SK-N-SH (cell line): ENCODE measurements around the gene HOXB6. TPM values are rescaled to one million over a fixed set of nuclear protein-coding genes. Genes with fewer than 3 reads are reported as not detected.

ENCODE experiments used
- CTCF ChIA-PET: fragments of 300-600, 350-600 bp; formaldehyde crosslinking; extraction: SDS; loops from one replicate; lab custom pipeline; 2021; lab: Yijun Ruan, JAX
- POLR2A ChIA-PET: fragments of 350-600 bp; sonication (Branson Sonifier 250); formaldehyde crosslinking; extraction: SDS; loops from one replicate; lab custom pipeline; 2020; ENCODE audit warnings: antibody characterized with exemption, inconsistent platforms; lab: Yijun Ruan, JAX
- DNase-seq: peaks from one replicate; pipeline ENCODE4 v3.0.0; 2012
- H2AFZ ChIP-seq: fragments of 200-600 bp; sonication (generic); 2 replicates; pipeline ENCODE4 v1.8.1; 2016; ENCODE audit warnings: antibody characterized with exemption, mild to moderate bottlenecking, low read depth
- H3F3A ChIP-seq: fragments of 200-600 bp; sonication (generic); replicated peaks from 2 replicates; pipeline ENCODE3; 2016; ENCODE audit warnings: antibody characterized with exemption, mild to moderate bottlenecking; ENCODE audit not compliant: insufficient read depth
- H3K27ac ChIP-seq, 2 experiments: fragments of 200-500 bp in 1 of 2; fragments of 200-600 bp in 1 of 2; sonication (Bioruptor generic) in 1 of 2; sonication (generic), shearing (Covaris generic) in 1 of 2; 2 replicates each; pipeline versions ENCODE4 v1.5.1 to v1.6.1; 2014 to 2016; ENCODE audit warnings: low read depth in 2 of 2, inconsistent platforms in 1 of 2, low read length in 1 of 2, mild to moderate bottlenecking in 1 of 2, mixed read lengths in 1 of 2
- H3K27me3 ChIP-seq: fragments of 200-600 bp; sonication (generic), shearing (Covaris generic); 2 replicates; pipeline ENCODE4 v1.6.1; 2016; ENCODE audit warnings: mixed run types; ENCODE audit not compliant: insufficient read depth
- H3K36me3 ChIP-seq, 2 experiments: fragments of 200-500 bp in 1 of 2; fragments of 200-600 bp in 1 of 2; sonication (Bioruptor generic) in 1 of 2; sonication (generic) in 1 of 2; replicated peaks in 1 of 2; 2 replicates each; pipeline versions ENCODE3 to v1.5.1; 2014 to 2016; ENCODE audit warnings: low read length in 1 of 2, mild to moderate bottlenecking in 1 of 2; ENCODE audit not compliant: insufficient read depth in 2 of 2, control insufficient read depth in 1 of 2
- H3K4me1 ChIP-seq, 2 experiments: fragments of 200-500 bp in 1 of 2; fragments of 200-600 bp in 1 of 2; sonication (Bioruptor generic) in 1 of 2; sonication (generic), shearing (Covaris generic) in 1 of 2; 2 replicates each; pipeline versions ENCODE4 v1.5.1 to v1.6.1; 2014 to 2016; ENCODE audit warnings: low read depth in 1 of 2, low read length in 1 of 2, mixed run types in 1 of 2; ENCODE audit not compliant: insufficient read depth in 2 of 2, control insufficient read depth in 1 of 2
- H3K4me2 ChIP-seq: fragments of 200-600 bp; sonication (generic), shearing (Covaris generic); 2 replicates; pipeline ENCODE4 v1.6.1; 2017; ENCODE audit warnings: mixed run types
- H3K4me3 ChIP-seq, 2 experiments: fragments of 200-500 bp in 1 of 2; fragments of 200-600 bp in 1 of 2; sonication (Bioruptor generic) in 1 of 2; sonication (generic), shearing (Covaris generic) in 1 of 2; 2 replicates each; pipeline versions ENCODE4 v1.5.1 to v1.8.1; 2014 to 2016; ENCODE audit warnings: low read depth in 2 of 2, inconsistent platforms in 1 of 2, low read length in 1 of 2, mild to moderate bottlenecking in 1 of 2, mixed read lengths in 1 of 2, moderate library complexity in 1 of 2
- H3K79me2 ChIP-seq: fragments of 200-600 bp; sonication (generic); 2 replicates; pipeline ENCODE4 v1.8.1; 2017; ENCODE audit warnings: mild to moderate bottlenecking; ENCODE audit not compliant: insufficient read depth
- H3K9ac ChIP-seq: fragments of 200-600 bp; sonication (generic); 2 replicates; pipeline ENCODE4 v1.6.1; 2017; ENCODE audit warnings: mixed run types
- H3K9me2 ChIP-seq: fragments of 200-600 bp; sonication (generic); 2 replicates; pipeline ENCODE4 v1.6.1; 2017; ENCODE audit warnings: mixed run types
- H3K9me3 ChIP-seq: fragments of 200-600 bp; sonication (generic); 2 replicates; pipeline ENCODE4 v1.6.1; 2017; ENCODE audit warnings: mixed run types, mild to moderate bottlenecking, moderate library complexity
- H4K20me1 ChIP-seq: fragments of 200-600 bp; sonication (generic); 2 replicates; pipeline ENCODE4 v1.6.1; 2017; ENCODE audit warnings: mild to moderate bottlenecking, mixed run types; ENCODE audit not compliant: insufficient read depth
- ELF1 ChIP-seq: IDR thresholded peaks from 2 replicates; pipeline ENCODE4 v1.4.0; 2012
- GABPA ChIP-seq: IDR thresholded peaks from 2 replicates; pipeline ENCODE4 v1.4.0; 2012; ENCODE audit warnings: low read depth, mild to moderate bottlenecking
- GATA2 ChIP-seq: sonication (generic); formaldehyde crosslinking; IDR thresholded peaks from 2 replicates; pipeline ENCODE4 v1.5.0; 2020; ENCODE audit warnings: mild to moderate bottlenecking, missing genetic modification reagents
- JUND ChIP-seq: IDR thresholded peaks from 2 replicates; pipeline ENCODE4 v1.4.0; 2012
- MAX ChIP-seq: IDR thresholded peaks from 2 replicates; pipeline ENCODE4 v1.4.0; 2012; ENCODE audit warnings: low read depth
- NRF1 ChIP-seq: IDR thresholded peaks from 2 replicates; pipeline ENCODE4 v1.6.1; 2012; ENCODE audit warnings: low read depth, mild to moderate bottlenecking, low read length
- RCOR1 ChIP-seq: fragments of 150-350 bp; IDR thresholded peaks from 2 replicates; pipeline ENCODE4 v1.6.1; 2017; ENCODE audit warnings: antibody characterized with exemption, low read length
- REST ChIP-seq: IDR thresholded peaks from 2 replicates; pipeline ENCODE4 v1.6.1; 2012; ENCODE audit warnings: mild to moderate bottlenecking, low read depth, low read length, moderate library complexity
- RXRA ChIP-seq: IDR thresholded peaks from 2 replicates; pipeline ENCODE4 v1.4.0; 2012; ENCODE audit warnings: low read depth, mild to moderate bottlenecking, borderline replicate concordance
- SMC3 ChIP-seq: IDR thresholded peaks from 2 replicates; pipeline ENCODE4 v1.6.1; 2012; ENCODE audit warnings: low read depth, low read length, improper control_type of control experiment
- TAF1 ChIP-seq: IDR thresholded peaks from 2 replicates; pipeline ENCODE4 v1.6.1; 2012; ENCODE audit warnings: low read depth, mild to moderate bottlenecking, low read length, moderate library complexity, borderline replicate concordance
- TEAD4 ChIP-seq: IDR thresholded peaks from 2 replicates; pipeline ENCODE4 v1.4.0; 2012; ENCODE audit warnings: mild to moderate bottlenecking, borderline replicate concordance; ENCODE audit not compliant: insufficient read depth
- YY1 ChIP-seq: IDR thresholded peaks from 2 replicates; pipeline ENCODE4 v1.4.0; 2012; ENCODE audit warnings: low read depth, mild to moderate bottlenecking
- WGBS: methylation state at CpG from one replicate; pipeline ENCODE4 v1.1.6; 2017; ENCODE audit warnings: low lambda C conversion rate; 5-methylcytosine and 5-hydroxymethylcytosine counted together
- polyA plus RNA-seq, 3 experiments: library from polyadenylated mRNA; depleted of rRNA; stranded (reverse); fragments of >200 nt; gene quantifications; 2 replicates each; pipeline ENCODE4 v1.2.3, GENCODE V29; 2012
- TF ChIP-seq, protein P1 (sequence below): fragments of 200-600 bp; sonication (generic); IDR thresholded peaks from 2 replicates; pipeline ENCODE4 v1.6.1; 2017; ENCODE audit warnings: antibody characterized with exemption, mild to moderate bottlenecking, moderate library complexity
- TF ChIP-seq, protein P2 (sequence below): fragments of 150-350 bp; IDR thresholded peaks from 2 replicates; pipeline ENCODE4 v1.6.1; 2016; ENCODE audit warnings: mild to moderate bottlenecking, low read depth, low read length

Gene HOXB6
- polyA plus RNA-seq, 1 of the 3 experiments (the other 2 are of a cell fraction), result not detected

- 22% methylated on average over 23 of the region's 23 CpGs for WGBS
- peaks cover 98% of the 10 kb centered on the region for H3K27me3 ChIP-seq
These were observed 14.8 kb downstream of the HOXB6 start, which contains the start of gene HOXB3 for GRCh38 chr17:48589831-48590606. Gene HOXB3, minus strand, starts transcription at chr17:48590241. Its CDS starts 37,767 bp downstream, at chr17:48552474.

More at GRCh38 chr17:48589831-48590606, 14.8 kb downstream of the HOXB6 start, which contains the start of gene HOXB3:
- no peak for DNase-seq
- Histone ChIP-seq H3K27ac (no peak within 1 kb of the TSS), H3K9me3 (no peaks in the 10 kb centered on the region), H3K9me2 (no peaks in the 10 kb centered on the region), H3K36me3 (no peaks in the 10 kb centered on the region), H3K4me1 (peaks cover 2 to 6% of the 10 kb centered on the region in 2 experiments; a peak in 1 of 4 replicates), H4K20me1 (no peaks in the 10 kb centered on the region), H3K9ac (no peak within 1 kb of the TSS), H3K79me2 (no peaks in the 10 kb centered on the region), H2AFZ (no peak within 1 kb of the TSS), H3F3A (peaks cover 4% of the 10 kb centered on the region), H3K4me2 (peak within 1 kb of the TSS; percentile 60; the same call in 1 of the 2 replicates), H3K4me3 (no peak within 1 kb of the TSS)
- TF ChIP-seq SMC3 (no peak), MAX (no peak), TAF1 (no peak), ELF1 (no peak), RXRA (no peak), TEAD4 (no peak), JUND (no peak), REST (no peak), GATA2 (CRISPR knock-in tag) (no peak), NRF1 (no peak), YY1 (no peak), RCOR1 (no peak), GABPA (no peak)
- TF ChIP-seq, protein P1, sequence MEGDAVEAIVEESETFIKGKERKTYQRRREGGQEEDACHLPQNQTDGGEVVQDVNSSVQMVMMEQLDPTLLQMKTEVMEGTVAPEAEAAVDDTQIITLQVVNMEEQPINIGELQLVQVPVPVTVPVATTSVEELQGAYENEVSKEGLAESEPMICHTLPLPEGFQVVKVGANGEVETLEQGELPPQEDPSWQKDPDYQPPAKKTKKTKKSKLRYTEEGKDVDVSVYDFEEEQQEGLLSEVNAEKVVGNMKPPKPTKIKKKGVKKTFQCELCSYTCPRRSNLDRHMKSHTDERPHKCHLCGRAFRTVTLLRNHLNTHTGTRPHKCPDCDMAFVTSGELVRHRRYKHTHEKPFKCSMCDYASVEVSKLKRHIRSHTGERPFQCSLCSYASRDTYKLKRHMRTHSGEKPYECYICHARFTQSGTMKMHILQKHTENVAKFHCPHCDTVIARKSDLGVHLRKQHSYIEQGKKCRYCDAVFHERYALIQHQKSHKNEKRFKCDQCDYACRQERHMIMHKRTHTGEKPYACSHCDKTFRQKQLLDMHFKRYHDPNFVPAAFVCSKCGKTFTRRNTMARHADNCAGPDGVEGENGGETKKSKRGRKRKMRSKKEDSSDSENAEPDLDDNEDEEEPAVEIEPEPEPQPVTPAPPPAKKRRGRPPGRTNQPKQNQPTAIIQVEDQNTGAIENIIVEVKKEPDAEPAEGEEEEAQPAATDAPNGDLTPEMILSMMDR, result no peak
- TF ChIP-seq, protein P2, sequence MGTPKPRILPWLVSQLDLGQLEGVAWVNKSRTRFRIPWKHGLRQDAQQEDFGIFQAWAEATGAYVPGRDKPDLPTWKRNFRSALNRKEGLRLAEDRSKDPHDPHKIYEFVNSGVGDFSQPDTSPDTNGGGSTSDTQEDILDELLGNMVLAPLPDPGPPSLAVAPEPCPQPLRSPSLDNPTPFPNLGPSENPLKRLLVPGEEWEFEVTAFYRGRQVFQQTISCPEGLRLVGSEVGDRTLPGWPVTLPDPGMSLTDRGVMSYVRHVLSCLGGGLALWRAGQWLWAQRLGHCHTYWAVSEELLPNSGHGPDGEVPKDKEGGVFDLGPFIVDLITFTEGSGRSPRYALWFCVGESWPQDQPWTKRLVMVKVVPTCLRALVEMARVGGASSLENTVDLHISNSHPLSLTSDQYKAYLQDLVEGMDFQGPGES, result no peak
- CTCF ChIA-PET, result interaction anchor here (1.2 to 3.3 kb wide), 3 partner anchors 20 to 330 kb away, joined by 3 to 20 read pairs (median 4); no protein-coding TSS in a partner anchor
- POLR2A ChIA-PET, result no interaction called here
